AG09319 (cell line): ENCODE measurements around the gene ENAM.

Experiments
- DNase-seq: peaks from one replicate; pipeline ENCODE4 v3.0.0-alpha.2; 2010; ENCODE audit warnings: low read depth; ENCODE audit errors: extremely low read depth
- CTCF ChIP-seq: IDR thresholded peaks from 2 replicates; pipeline ENCODE4 v1.5.1; 2011; ENCODE audit warnings: low read depth, mild to moderate bottlenecking, inconsistent platforms, low read length, moderate library complexity

Gene ENAM

GRCh38 chr4:70624226-70624793, 4.2 kb upstream of the ENAM start:
- TF ChIP-seq CTCF: no peak
- no peak for DNase-seq

GRCh38 chr4:70627620-70628019, 924 bp upstream of the ENAM start:
- no peak for TF ChIP-seq CTCF

GRCh38 chr4:70629469-70630090, 1.0 kb downstream of the ENAM start:
- DNase-seq: no peak
- no peak for TF ChIP-seq CTCF

More at GRCh38 chr4:70627620-70628019, 924 bp upstream of the ENAM start:
- DNase-seq: no peak

DNA sequence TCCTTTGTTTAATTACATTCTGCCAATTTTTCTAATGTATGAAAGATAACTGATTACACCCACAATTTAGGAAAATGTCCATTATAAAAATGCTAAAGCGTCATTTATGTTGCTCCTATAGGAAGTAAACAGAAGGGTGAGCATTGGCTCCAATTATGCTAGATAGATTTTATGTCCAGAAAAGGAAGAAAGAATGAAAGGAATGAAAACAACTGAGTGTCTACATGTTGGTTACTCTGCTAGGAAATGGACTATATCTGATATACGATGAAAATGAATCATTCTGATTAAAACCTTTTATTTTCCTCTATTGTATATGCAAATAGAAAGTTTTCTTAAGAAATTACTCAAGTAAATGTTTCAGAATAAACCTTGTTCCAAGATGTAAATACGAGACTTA, 1.6 kb downstream of the ENAM start:
- DNase-seq: no peak
- no peak for TF ChIP-seq CTCF

DNA sequence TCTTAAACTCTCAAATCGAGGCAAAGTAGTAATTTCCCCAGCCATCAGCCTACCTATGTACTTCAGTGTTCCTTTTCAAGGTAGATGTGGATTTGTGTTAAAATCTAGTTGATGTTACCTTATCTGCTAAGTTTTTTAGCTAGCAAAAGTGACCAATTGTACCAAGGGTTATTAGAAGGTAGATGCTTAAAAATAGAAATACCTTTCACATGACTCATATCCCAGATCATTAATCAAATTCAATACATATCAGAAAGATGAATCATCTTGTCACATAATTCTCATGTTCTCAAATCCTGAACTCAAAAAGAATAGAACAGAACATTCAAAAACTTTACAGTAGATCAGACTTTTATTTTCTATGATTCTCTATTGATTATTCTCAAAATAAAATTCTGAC, 3.5 kb downstream of the ENAM start:
- no peak for DNase-seq
- no peak for TF ChIP-seq CTCF

DNA sequence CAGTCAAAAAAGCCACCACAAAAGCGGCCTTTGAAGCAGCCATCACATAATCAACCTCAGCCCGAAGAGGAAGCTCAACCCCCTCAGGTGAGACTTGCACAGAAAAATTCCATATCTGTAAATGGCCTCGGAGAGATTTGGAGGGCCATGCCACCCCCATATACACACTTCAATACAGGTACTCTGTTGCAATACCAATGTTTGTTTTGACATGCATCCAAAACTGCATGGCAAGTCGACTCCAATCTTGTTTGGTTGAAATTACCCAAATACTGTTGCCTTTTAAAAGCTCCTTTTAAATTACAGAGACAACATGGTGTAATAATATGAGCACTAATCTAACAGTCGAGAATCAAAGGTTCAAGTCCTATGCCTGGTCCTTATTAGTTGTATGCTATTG, 5.9 kb downstream of the ENAM start:
- TF ChIP-seq CTCF: no peak
- DNase-seq: no peak

GRCh38 chr4:70637239-70637913, 8.8 kb downstream of the ENAM start:
- no peak for TF ChIP-seq CTCF
- DNase-seq: no peak
